K562 (cell line): Measurements from ENCODE around the gene PLAAT3. TPM values are rescaled to one million over a fixed set of nuclear protein-coding genes. Genes with fewer than 3 reads are reported as not detected.
A peak's percentile ranks its signal among the peaks of the same experiment; 100 is the strongest.

Experiments used
- ARID3A ChIP-seq: IDR thresholded peaks from 2 replicates; pipeline ENCODE4 v1.6.1; 2012; ENCODE audit warnings: low read depth, low read length, improper control_type of control experiment, borderline replicate concordance
- ARID4B ChIP-seq: sonication (generic); formaldehyde crosslinking; IDR thresholded peaks from 2 replicates; pipeline ENCODE4 v1.8.0; 2022; ENCODE audit warnings: mild to moderate bottlenecking, missing genetic modification reagents
- BACH1 ChIP-seq: fragments of 200-800 bp; sonication (Bioruptor generic); IDR thresholded peaks from 2 replicates; pipeline ENCODE4 v1.6.1; 2016; ENCODE audit warnings: missing genetic modification characterization, missing compliant biosample characterization
- CEBPG ChIP-seq, 3 experiments: fragments of 200-800 bp in 1 of 3; sonication (Bioruptor generic) in 1 of 3; sonication (generic) in 1 of 3; formaldehyde crosslinking in 1 of 3; IDR thresholded peaks in 2 of 3; conservative IDR thresholded peaks in 1 of 3; 2 replicates each; pipeline versions ENCODE4 v1.6.1 to v1.8.0; 2016 to 2022; ENCODE audit warnings: missing compliant biosample characterization in 2 of 3, missing genetic modification characterization in 2 of 3, mild to moderate bottlenecking in 1 of 3, missing genetic modification reagents in 1 of 3
- FOXA3 ChIP-seq, 2 experiments: fragments of 450-650 bp in 1 of 2; sonication (generic) in 1 of 2; formaldehyde crosslinking; IDR thresholded peaks in 1 of 2; conservative IDR thresholded peaks in 1 of 2; 2 replicates each; pipeline versions ENCODE4 v1.4.0 to v1.8.0; 2020 to 2022; ENCODE audit warnings: mild to moderate bottlenecking in 2 of 2, missing genetic modification reagents in 1 of 2
- HDGF ChIP-seq: fragments of 450-650 bp; IDR thresholded peaks from 2 replicates; pipeline ENCODE4 v1.6.1; 2016
- JUN ChIP-seq, 2 experiments: sonication (generic) in 1 of 2; formaldehyde crosslinking in 1 of 2; IDR thresholded peaks; 2 replicates each; pipeline versions ENCODE4 v1.6.1 to v1.8.0; 2012 to 2022; ENCODE audit warnings: borderline replicate concordance in 2 of 2, mild to moderate bottlenecking in 2 of 2, improper control_type of control experiment in 1 of 2, low read depth in 1 of 2, low read length in 1 of 2, missing genetic modification reagents in 1 of 2
- LEF1 ChIP-seq: fragments of 450-650 bp; IDR thresholded peaks from 2 replicates; pipeline ENCODE4 v1.6.1; 2016; ENCODE audit warnings: mild to moderate bottlenecking
- OTX1 ChIP-seq: fragments of 450-650 bp; formaldehyde crosslinking; IDR thresholded peaks from 2 replicates; pipeline ENCODE4 v1.4.0; 2022; ENCODE audit warnings: mild to moderate bottlenecking
- SPI1 ChIP-seq: IDR thresholded peaks from 2 replicates; pipeline ENCODE4 v1.6.1; 2011; ENCODE audit warnings: low read depth, low read length, control low read depth, borderline replicate concordance
- TRIM24 ChIP-seq, 2 experiments: fragments of 450-650 bp; IDR thresholded peaks; 2 replicates each; pipeline ENCODE4 v1.6.1; 2016
- TSC22D4 ChIP-seq: fragments of 450-650 bp; IDR thresholded peaks from 2 replicates; pipeline ENCODE4 v1.6.1; 2016; ENCODE audit warnings: missing genetic modification characterization, missing biosample characterization, control low read depth
- WHSC1 ChIP-seq: IDR thresholded peaks from one replicate; pipeline ENCODE4 v1.6.1; 2012; ENCODE audit warnings: low read length, control low read depth, inconsistent platforms
- ZFX ChIP-seq: sonication (generic); formaldehyde crosslinking; IDR thresholded peaks from 2 replicates; pipeline ENCODE4 v1.8.0; 2022; ENCODE audit warnings: mild to moderate bottlenecking, missing genetic modification reagents, moderate library complexity
- ZMIZ1 ChIP-seq, 2 experiments: fragments of 150-350 bp in 1 of 2; IDR thresholded peaks; 2 replicates each; pipeline ENCODE4 v1.6.1; 2012 to 2016; ENCODE audit warnings: low read depth in 2 of 2, low read length in 2 of 2, mild to moderate bottlenecking in 1 of 2, moderate library complexity in 1 of 2
- ZNF644 ChIP-seq: fragments of 200-800 bp; sonication (Bioruptor generic); IDR thresholded peaks from 2 replicates; pipeline ENCODE4 v1.6.1; 2016; ENCODE audit warnings: low read depth, missing genetic modification characterization, missing compliant biosample characterization
- polyA plus RNA-seq, 8 experiments: library from polyadenylated mRNA; depleted of rRNA in 4 of 8; stranded (reverse) in 5 of 8; unstranded in 3 of 8; fragments of >200 nt; fragmentation: Nextera tagmentation in 2 of 8; fragmentation: Illumina TruSeq in 1 of 8; extraction: Ambion mirVana in 2 of 8; extraction: Trizol in 1 of 8; gene quantifications; 2 replicates each; pipeline versions ENCODE4 v1.2.1 to v1.2.3, GENCODE V29; 2011 to 2014; ENCODE audit warnings: inconsistent platforms in 1 of 8, missing spikeins in 1 of 8
- total RNA-seq, 7 experiments: library from RNA; depleted of rRNA in 6 of 7; stranded (reverse); fragments of >200 nt in 6 of 7; fragmentation: Illumina TruSeq in 2 of 7; extraction: Trizol in 2 of 7; gene quantifications; 2 replicates each; pipeline versions ENCODE4 v1.2.1 to v1.2.3, GENCODE V29; 2011 to 2021; ENCODE audit warnings: low replicate concordance in 1 of 7

Gene PLAAT3
- total and polyA plus RNA-seq, 9 of the 15 experiments (the other 6 are each of a cell fraction or from before 2014, with no cell fraction given), result 0.80 to 2.7 (median 1.4) TPM

- 0 out of 4 replicates have a peak, but pooled peaks of 1 of the 2 experiments have one; percentile 4 for TF ChIP-seq ZMIZ1 (IDR thresholded peaks at IDR 0.05; ENCODE audit: low read depth in 2 of 2, low read length in 2 of 2)
- TF ChIP-seq ZFX, result no peak
- TF ChIP-seq LEF1, result 0 out of 2 replicates have a peak, but pooled peaks have one; percentile 9
- 0 out of 2 replicates have a peak, but pooled peaks have one; percentile 7 for TF ChIP-seq BACH1 (tag)
- TF ChIP-seq TRIM24 (IDR thresholded peaks at IDR 0.05), result no peak
- no peak for TF ChIP-seq OTX1 (CRISPR knock-in tag)
- no peak for TF ChIP-seq ARID3A
- TF ChIP-seq JUN (IDR thresholded peaks at IDR 0.05; ENCODE audit: borderline replicate concordance, low read depth, low read length), result no peak
- 0 out of 2 replicates have a peak, but pooled peaks have one; percentile 25 for TF ChIP-seq JUN (CRISPR knock-in tag; IDR thresholded peaks at IDR 0.05; ENCODE audit: borderline replicate concordance)
- no peak for TF ChIP-seq SPI1
- peak; percentile 19; the same call in 1 of the 2 replicates for TF ChIP-seq ZNF644 (tag)
- TF ChIP-seq ARID4B (CRISPR knock-in tag), result no peak
- TF ChIP-seq TSC22D4 (tag), result no peak
- no peak for TF ChIP-seq FOXA3 (CRISPR knock-in tag; conservative IDR thresholded peaks at IDR 0.05 in 1 of 2, IDR thresholded peaks at IDR 0.05 in 1 of 2)
- no peak for TF ChIP-seq WHSC1
- TF ChIP-seq HDGF, result 0 out of 2 replicates have a peak, but pooled peaks have one; percentile 69
- peak; percentile 44; the same call in 1 of the 2 replicates for TF ChIP-seq CEBPG (CRISPR knock-in tag; IDR thresholded peaks at IDR 0.05)
- peak in 1 of 2 experiments; percentile 40; a peak in 1 of 4 replicates for TF ChIP-seq CEBPG (tag; conservative IDR thresholded peaks at IDR 0.05 in 1 of 2, IDR thresholded peaks at IDR 0.05 in 1 of 2)
Observed at GRCh38 chr11:63574856-63575602, 39.2 kb downstream of the PLAAT3 start (continued).
